Omental fat pad (tissue), 4 donors: ENCODE results near the gene BTBD10. TPM values are rescaled to one million over a fixed set of nuclear protein-coding genes. Genes with fewer than 3 reads are reported as not detected.

ENCODE experiments used
- ATAC-seq: fragments of 150-250 bp; one replicate; pipeline ENCODE4 v1.9.1; 2016; ENCODE audit warnings: mild to moderate bottlenecking, moderate library complexity; ENCODE audit not compliant: low FRiP score
- DNase-seq: peaks from one replicate; pipeline ENCODE4 v3.0.0-alpha.2; 2019; ENCODE audit warnings: low spot score
- CTCF ChIP-seq, 3 donors: fragments of 450-650 bp; IDR thresholded peaks; one replicate each; pipeline ENCODE4 v1.5.1; 2016 to 2017; ENCODE audit warnings: antibody characterized with exemption in 3 of 3, mild to moderate bottlenecking in 3 of 3, moderate library complexity in 2 of 3
- total RNA-seq, 4 donors: library from RNA; depleted of rRNA; stranded (reverse); fragments of >200 nt; gene quantifications; one replicate each; pipeline ENCODE4 v1.1.0, GENCODE V29; 2016

Gene BTBD10
- total RNA-seq, result 10 to 100 TPM; 21.1 to 38.9 (median 24.2) TPM

GRCh38 chr11:13462901-13463778 is at the start of gene BTBD10:
BTBD10 (minus strand) TSS chr11:13463222; CDS start chr11:13445124, 18,098 bp downstream.
- TF ChIP-seq CTCF (IDR thresholded peaks at IDR 0.05), result no peak
- peak; percentile 75 for DNase-seq
- ATAC-seq, result peak; percentile 98

- no peak for TF ChIP-seq CTCF (IDR thresholded peaks at IDR 0.05)
- ATAC-seq, result no peak
- DNase-seq, result no peak
These were observed 40.4 kb upstream of the BTBD10 start for GRCh38 chr11:13503393-13503792.

GRCh38 chr11:13502492-13502891 is 39.5 kb upstream of the BTBD10 start:
- DNase-seq (no peak), ATAC-seq (no peak)
- no peak for TF ChIP-seq CTCF (IDR thresholded peaks at IDR 0.05)

GRCh38 chr11:13495929-13496328 is 32.9 kb upstream of the BTBD10 start, which contains the start of gene PTH:
PTH (minus strand) TSS chr11:13495997; CDS start chr11:13492855, 3,142 bp downstream.
- ATAC-seq (no peak), DNase-seq (no peak)
- TF ChIP-seq CTCF (IDR thresholded peaks at IDR 0.05), result no peak

- TF ChIP-seq CTCF (IDR thresholded peaks at IDR 0.05), result no peak
- ATAC-seq, result no peak
These were observed 31.0 kb upstream of the BTBD10 start for GRCh38 chr11:13494051-13494450.

GRCh38 chr11:13487661-13488030 is 24.6 kb upstream of the BTBD10 start:
- ATAC-seq, result no peak
- no peak for DNase-seq
- no peak for TF ChIP-seq CTCF (IDR thresholded peaks at IDR 0.05)

More at GRCh38 chr11:13494051-13494450, 31.0 kb upstream of the BTBD10 start:
- no peak for DNase-seq
